GM12801 (cell line): ENCODE measurements around the gene IRX4.

Source experiments
- CTCF ChIP-seq: IDR thresholded peaks from one replicate; pipeline ENCODE4 v1.5.1; 2011; ENCODE audit warnings: control low read depth; ENCODE audit not compliant: insufficient read length; ENCODE audit errors: extremely low read depth

Gene IRX4

GRCh38 chr5:1901983-1902382, 19.3 kb upstream of the IRX4 start:
- TF ChIP-seq CTCF: no peak

- TF ChIP-seq CTCF: no peak
These were observed 18.3 kb upstream of the IRX4 start for GRCh38 chr5:1901061-1901460.

- TF ChIP-seq CTCF: no peak
These were observed 16.5 kb upstream of the IRX4 start for GRCh38 chr5:1899201-1899600.

GRCh38 chr5:1897816-1898450, 15.2 kb upstream of the IRX4 start:
- no peak for TF ChIP-seq CTCF

- no peak for TF ChIP-seq CTCF
These were observed 14.7 kb upstream of the IRX4 start for GRCh38 chr5:1897386-1897785.

GRCh38 chr5:1896602-1897376, 14.1 kb upstream of the IRX4 start:
- TF ChIP-seq CTCF: no peak

- no peak for TF ChIP-seq CTCF
These were observed 13.2 kb upstream of the IRX4 start for GRCh38 chr5:1895739-1896420.
